ENCODE results near the gene CPAMD8.

DNA sequence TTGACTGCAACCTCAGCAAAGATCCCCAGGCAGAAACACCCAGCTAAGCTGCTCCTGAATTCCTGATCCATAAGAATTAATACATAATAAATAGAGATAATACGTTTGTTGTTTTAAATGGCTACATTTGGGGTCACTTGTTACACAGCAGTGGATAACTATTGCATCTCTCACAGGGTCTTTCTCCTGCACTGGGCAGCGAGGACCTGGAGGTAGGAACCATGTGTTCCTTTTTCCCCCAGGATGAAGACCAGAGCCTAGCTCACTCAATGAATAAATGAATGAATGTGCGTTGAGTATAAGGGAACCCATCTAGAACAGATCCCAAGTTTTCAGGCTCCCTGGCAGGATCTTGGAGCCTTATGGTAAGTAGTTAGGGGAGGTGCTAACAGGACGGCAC is 107.1 kb downstream of the CPAMD8 start:
- TF ChIP-seq POLR2A (IDR thresholded peaks at IDR 0.05), result no peak
- TF ChIP-seq, protein P1, sequence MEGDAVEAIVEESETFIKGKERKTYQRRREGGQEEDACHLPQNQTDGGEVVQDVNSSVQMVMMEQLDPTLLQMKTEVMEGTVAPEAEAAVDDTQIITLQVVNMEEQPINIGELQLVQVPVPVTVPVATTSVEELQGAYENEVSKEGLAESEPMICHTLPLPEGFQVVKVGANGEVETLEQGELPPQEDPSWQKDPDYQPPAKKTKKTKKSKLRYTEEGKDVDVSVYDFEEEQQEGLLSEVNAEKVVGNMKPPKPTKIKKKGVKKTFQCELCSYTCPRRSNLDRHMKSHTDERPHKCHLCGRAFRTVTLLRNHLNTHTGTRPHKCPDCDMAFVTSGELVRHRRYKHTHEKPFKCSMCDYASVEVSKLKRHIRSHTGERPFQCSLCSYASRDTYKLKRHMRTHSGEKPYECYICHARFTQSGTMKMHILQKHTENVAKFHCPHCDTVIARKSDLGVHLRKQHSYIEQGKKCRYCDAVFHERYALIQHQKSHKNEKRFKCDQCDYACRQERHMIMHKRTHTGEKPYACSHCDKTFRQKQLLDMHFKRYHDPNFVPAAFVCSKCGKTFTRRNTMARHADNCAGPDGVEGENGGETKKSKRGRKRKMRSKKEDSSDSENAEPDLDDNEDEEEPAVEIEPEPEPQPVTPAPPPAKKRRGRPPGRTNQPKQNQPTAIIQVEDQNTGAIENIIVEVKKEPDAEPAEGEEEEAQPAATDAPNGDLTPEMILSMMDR (IDR thresholded peaks at IDR 0.05 in 4 of 5, conservative IDR thresholded peaks at IDR 0.05 in 1 of 5), result no peak
